Activated naive CD4-positive, alpha-beta T cell treated with anti-CD3 and anti-CD28 coated beads, Interleukin-2, amount 50 U/mL, for 24 hours (primary cell): ENCODE results near the gene POFUT1.
"Not testable (repeated sequence)": the region's sequence is repeated elsewhere in the genome, so short reads cannot be mapped to it uniquely, and the experiment has no call there.

Experiments
- H3K27ac Mint-ChIP-seq: one replicate; pipeline ENCODE4 v1.8.0; 2021; ENCODE audit warnings: mild to moderate bottlenecking, mixed read lengths
- H3K27me3 Mint-ChIP-seq: one replicate; pipeline ENCODE4 v1.8.0; 2021; ENCODE audit warnings: mixed read lengths
- H3K36me3 Mint-ChIP-seq: one replicate; pipeline ENCODE4 v1.8.0; 2021; ENCODE audit warnings: mixed read lengths
- H3K4me1 Mint-ChIP-seq: one replicate; pipeline ENCODE4 v1.8.0; 2021; ENCODE audit warnings: mixed read lengths
- H3K4me3 Mint-ChIP-seq: one replicate; pipeline ENCODE4 v1.8.0; 2021; ENCODE audit warnings: mild to moderate bottlenecking, mixed read lengths
- H3K9me3 Mint-ChIP-seq: one replicate; pipeline ENCODE4 v1.8.0; 2021; ENCODE audit warnings: mixed read lengths

Gene POFUT1

DNA sequence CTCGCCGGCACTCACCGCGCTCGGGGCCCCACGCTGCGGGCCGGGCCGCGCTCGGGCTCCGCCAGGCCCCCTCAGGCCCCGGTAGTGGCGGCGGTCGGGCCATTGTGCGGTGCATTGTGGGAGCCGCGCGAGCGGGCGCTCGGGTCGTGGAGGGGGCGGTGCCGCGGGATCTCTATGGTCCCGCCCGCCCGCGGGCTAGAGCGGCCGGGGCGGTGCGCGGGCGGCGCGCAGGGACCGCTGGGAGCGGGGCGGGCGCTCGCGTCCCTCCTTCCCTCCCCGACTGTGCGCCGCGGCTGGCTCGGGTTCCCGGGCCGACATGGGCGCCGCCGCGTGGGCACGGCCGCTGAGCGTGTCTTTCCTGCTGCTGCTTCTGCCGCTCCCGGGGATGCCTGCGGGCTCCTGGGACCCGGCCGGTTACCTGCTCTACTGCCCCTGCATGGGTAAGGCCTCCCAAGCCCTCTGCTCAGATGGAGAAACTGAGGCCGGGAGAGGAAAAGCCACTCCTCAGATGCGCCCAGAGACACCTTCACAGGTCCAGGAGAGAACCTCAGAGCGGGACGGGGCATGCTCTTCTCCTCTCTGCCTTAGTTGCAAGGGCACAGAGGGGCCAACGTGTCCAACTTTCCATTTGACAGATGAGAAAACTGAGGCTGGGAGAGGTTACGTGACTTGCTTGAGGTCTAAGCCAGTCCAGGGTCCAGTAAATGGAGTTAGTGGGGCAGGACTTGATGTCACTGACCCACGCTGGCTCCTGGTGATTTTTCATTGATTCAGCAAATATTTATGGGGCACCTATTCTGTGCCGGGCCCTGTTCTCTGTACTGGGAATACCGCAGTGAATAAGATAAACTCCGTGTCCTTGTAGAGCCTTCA, at the start of gene POFUT1, which contains the start of gene PLAGL2:
TSS of gene POFUT1 (plus strand) at position 255 of the 873 bp plus-strand sequence. CDS start at position 317, 62 bp downstream.
TSS of gene PLAGL2 (minus strand) at position 118 of the 873 bp plus-strand sequence. CDS start 5,565 bp downstream, outside the sequence.
- H3K27me3 Mint-ChIP-seq: no peaks in the 10 kb centered on the region
- peaks cover 48% of the 10 kb centered on the region for H3K36me3 Mint-ChIP-seq
- peak within 1 kb of the TSS; percentile 100 for H3K4me3 Mint-ChIP-seq
- peaks cover 72% of the 10 kb centered on the region for H3K4me1 Mint-ChIP-seq
- no peaks in the 10 kb centered on the region for H3K9me3 Mint-ChIP-seq
- H3K27ac Mint-ChIP-seq: peak within 1 kb of the TSS; percentile 99

DNA sequence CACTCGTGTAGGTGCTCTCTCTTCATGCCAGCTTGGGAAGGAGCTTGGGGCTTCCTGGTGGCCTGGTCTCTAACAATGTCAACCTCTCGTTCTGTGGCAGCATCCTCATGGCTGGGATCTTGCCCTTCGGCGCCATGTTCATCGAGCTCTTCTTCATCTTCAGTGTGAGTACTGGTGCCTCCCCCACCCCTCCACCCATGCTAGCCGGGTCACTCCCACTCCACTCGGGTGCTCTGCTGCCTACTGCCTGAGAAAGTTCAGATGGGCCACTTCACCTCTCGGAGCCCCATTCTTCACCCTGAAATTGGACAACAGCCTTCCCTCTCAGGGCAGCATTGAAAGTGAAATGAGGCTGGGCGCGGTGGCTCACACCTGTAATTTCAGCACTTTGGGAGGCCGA, 49.3 kb upstream of the POFUT1 start:
- no peaks in the 10 kb centered on the region for H3K9me3 Mint-ChIP-seq
- H3K4me1 Mint-ChIP-seq: peaks cover 3% of the 10 kb centered on the region
- H3K27ac Mint-ChIP-seq: no peak overlapping the region
- H3K27me3 Mint-ChIP-seq: no peaks in the 10 kb centered on the region
- no peak overlapping the region for H3K4me3 Mint-ChIP-seq
- peaks cover 17% of the 10 kb centered on the region for H3K36me3 Mint-ChIP-seq

DNA sequence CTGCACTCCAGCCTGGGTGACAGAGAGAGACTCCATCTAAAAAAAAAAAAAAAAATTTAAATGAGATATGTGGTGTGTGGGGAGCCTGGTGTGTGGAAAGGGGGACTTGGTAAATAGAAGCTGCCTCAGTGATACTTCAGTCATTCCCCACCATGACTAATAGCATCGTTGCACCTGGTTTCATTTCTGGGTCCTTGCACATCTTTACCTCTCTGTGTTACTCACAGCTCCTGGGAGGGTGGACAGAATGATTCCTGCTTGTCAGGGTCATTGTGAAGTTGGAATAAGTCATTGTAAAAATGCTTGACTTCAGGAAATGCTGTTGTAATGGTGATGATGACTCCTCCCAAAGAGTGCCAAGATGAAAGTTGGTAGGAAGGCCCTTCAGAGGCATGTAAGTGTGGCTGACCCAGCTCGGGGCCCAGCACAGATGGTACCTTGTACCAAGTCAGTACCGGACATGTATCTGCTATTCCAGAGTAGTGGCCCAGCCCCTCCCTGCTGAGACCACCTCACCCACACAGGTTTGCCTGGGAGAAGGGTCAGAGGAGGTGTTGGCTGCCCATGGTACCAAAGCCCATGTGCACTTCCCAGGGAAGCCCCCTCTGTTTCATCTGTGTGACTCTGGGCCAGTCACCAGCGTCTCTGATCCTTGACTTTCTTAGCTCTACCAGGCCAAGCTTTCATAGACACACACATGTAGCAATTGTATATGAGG, 48.6 kb upstream of the POFUT1 start:
- Mint-ChIP-seq H3K4me3 (no peak overlapping the region), H3K36me3 (peaks cover 17% of the 10 kb centered on the region), H3K4me1 (peaks cover 3% of the 10 kb centered on the region), H3K27me3 (no peaks in the 10 kb centered on the region), H3K9me3 (no peaks in the 10 kb centered on the region), H3K27ac (no peak overlapping the region)

DNA sequence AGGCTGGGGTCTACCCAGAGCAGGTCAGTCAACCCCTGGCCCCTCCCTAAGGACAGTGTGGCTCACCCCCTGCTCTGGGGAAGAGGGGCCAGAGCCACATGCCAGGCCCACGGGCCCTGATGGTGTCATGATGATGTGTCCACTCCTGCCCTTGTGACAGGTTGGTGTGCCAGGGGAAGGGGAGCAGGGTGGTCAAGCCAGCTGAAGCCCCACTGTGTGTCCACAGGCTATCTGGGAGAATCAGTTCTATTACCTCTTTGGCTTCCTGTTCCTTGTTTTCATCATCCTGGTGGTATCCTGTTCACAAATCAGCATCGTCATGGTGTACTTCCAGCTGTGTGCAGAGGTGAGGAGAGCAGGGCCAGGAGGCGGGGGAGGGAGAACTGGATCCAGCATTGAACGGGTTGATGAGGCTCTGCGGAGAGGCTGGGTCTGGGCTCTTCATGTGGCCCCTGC, 47.9 kb upstream of the POFUT1 start:
- Mint-ChIP-seq H3K4me1 (peaks cover 3% of the 10 kb centered on the region), H3K9me3 (no peaks in the 10 kb centered on the region), H3K36me3 (peaks cover 16% of the 10 kb centered on the region), H3K27me3 (no peaks in the 10 kb centered on the region), H3K27ac (no peak overlapping the region), H3K4me3 (no peak overlapping the region)

DNA sequence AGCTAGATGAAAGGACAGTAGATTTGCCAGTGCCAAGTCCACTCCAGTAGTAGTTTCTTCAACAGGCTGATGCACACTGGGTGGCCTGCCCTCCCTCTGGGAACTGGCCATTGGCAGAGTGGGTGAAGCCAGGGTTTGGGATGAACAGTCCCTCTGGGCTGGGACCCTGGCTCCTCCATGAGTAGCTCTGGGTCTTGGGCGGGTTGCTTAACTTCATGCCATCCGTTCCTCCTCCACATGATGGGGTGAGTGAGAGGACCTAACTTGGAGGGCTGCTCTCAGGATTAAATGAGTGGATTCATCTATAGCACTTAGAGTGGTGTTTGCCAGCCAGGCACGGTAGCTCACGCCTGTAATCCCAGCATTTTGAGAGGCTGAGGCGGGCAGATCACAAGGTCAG, 47.3 kb upstream of the POFUT1 start:
- Mint-ChIP-seq H3K27ac (no peak overlapping the region), H3K9me3 (no peaks in the 10 kb centered on the region), H3K4me3 (no peak overlapping the region), H3K36me3 (peaks cover 13% of the 10 kb centered on the region), H3K27me3 (no peaks in the 10 kb centered on the region), H3K4me1 (no peaks in the 10 kb centered on the region)

DNA sequence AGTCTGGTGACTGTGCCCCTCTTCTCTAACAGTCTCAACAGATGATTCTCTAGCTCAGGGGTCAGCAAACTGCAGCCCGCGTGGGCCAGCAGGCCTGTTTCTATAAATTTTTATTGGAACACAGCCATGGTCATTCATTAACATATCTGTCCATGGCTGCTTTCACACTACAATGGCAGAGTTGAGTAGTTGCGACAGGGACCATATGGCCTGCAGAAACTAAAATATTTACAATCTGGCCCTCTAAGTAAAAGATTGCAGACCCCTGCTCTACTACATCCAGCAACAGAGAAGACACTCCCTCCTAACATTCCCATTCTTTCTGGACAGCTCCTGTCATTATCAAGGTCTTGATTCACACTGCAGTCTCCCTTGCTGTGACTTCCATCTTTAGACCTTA, 45.3 kb upstream of the POFUT1 start:
- H3K27ac Mint-ChIP-seq: no peak overlapping the region
- no peaks in the 10 kb centered on the region for H3K9me3 Mint-ChIP-seq
- no peaks in the 10 kb centered on the region for H3K27me3 Mint-ChIP-seq
- peaks cover 19% of the 10 kb centered on the region for H3K36me3 Mint-ChIP-seq
- H3K4me1 Mint-ChIP-seq: no peaks in the 10 kb centered on the region
- no peak overlapping the region for H3K4me3 Mint-ChIP-seq

DNA sequence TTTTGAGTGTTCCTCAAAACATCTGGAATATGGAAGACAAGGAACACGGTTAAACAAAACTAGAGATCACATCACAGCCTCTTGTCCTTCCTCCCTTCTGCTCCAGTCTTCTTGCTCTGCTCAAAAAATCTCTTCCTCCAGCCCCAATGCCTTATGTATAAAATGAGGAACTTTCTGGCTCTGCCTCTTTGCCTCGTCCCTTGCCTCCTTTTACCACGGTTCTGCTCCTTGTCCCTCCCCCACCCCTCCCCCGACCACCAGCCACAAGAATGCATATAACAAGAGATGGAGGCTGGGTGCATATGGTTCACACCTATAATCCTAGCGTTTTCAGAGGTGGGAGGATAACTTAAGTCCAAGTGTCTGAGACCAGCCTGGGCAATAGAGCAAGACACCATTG, 43.7 kb upstream of the POFUT1 start:
- H3K4me1 Mint-ChIP-seq: no peaks in the 10 kb centered on the region

DNA sequence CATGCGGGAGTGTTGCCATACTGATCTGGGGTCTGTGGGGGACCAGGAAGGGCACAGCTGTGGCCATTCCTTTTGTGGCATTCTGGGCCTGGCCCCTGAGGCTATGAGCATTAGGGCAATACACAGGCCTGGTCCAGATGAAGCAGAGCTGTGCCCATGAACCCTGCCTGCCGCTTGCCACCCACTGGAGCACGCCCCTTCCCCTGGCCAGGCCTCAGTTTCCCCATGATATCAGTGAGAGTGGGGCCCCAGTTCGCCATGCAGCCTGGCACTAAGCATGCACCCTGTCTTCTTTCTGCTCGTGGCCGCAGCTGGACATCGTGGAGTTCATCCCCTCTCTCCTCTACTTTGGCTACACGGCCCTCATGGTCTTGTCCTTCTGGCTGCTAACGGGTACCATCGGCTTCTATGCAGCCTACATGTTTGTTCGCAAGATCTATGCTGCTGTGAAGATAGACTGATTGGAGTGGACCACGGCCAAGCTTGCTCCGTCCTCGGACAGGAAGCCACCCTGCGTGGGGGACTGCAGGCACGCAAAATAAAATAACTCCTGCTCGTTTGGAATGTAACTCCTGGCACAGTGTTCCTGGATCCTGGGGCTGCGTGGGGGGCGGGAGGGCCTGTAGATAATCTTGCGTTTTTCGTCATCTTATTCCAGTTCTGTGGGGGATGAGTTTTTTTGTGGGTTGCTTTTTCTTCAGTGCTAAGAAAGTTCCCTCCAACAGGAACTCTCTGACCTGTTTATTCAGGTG, 42.5 kb upstream of the POFUT1 start:
- H3K36me3 Mint-ChIP-seq: peaks cover 17% of the 10 kb centered on the region
- no peak overlapping the region for H3K27ac Mint-ChIP-seq
- H3K9me3 Mint-ChIP-seq: no peaks in the 10 kb centered on the region

More for the DNA sequence above, 43.7 kb upstream of the POFUT1 start:
- Mint-ChIP-seq H3K4me3 (no peak overlapping the region), H3K27ac (no peak overlapping the region), H3K9me3 (no peaks in the 10 kb centered on the region), H3K27me3 (no peaks in the 10 kb centered on the region), H3K36me3 (peaks cover 17% of the 10 kb centered on the region)

DNA sequence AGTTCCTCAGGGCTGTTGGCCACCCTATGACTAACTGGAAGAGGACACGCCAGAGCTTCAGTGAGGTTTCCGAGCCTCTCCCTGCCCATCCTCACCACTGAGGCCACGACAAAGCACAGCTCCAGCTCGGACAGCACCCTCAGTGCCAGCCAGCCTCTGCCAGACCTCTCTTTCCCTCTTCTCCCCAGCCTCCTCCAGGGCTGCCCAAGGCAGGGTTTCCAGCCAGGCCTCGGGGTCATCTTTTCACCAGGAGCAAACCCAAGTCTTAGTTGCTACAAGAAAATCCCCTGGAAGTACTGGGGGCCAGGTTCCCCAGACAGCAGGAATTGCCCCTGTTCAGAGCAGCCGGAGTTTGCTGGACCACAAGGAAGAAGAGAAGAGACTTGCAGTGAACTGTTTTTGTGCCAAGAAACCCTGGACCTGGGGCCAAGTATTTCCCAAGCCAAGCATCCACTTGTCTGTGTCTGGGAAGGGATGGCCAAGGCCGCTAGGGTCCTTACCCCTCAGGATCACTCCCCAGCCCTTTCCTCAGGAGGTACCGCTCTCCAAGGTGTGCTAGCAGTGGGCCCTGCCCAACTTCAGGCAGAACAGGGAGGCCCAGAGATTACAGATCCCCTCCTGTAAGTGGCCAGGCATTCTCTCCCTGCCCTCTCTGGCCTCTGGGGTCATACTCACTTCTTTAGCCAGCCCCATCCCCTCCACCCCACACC, 41.7 kb upstream of the POFUT1 start:
- no peaks in the 10 kb centered on the region for H3K4me1 Mint-ChIP-seq
- H3K27ac Mint-ChIP-seq: no peak overlapping the region
- no peaks in the 10 kb centered on the region for H3K9me3 Mint-ChIP-seq
- H3K27me3 Mint-ChIP-seq: no peaks in the 10 kb centered on the region
- H3K36me3 Mint-ChIP-seq: peaks cover 16% of the 10 kb centered on the region
- no peak overlapping the region for H3K4me3 Mint-ChIP-seq

More for the DNA sequence above, 42.5 kb upstream of the POFUT1 start:
- H3K4me3 Mint-ChIP-seq: no peak overlapping the region
- no peaks in the 10 kb centered on the region for H3K27me3 Mint-ChIP-seq
- H3K4me1 Mint-ChIP-seq: no peaks in the 10 kb centered on the region

DNA sequence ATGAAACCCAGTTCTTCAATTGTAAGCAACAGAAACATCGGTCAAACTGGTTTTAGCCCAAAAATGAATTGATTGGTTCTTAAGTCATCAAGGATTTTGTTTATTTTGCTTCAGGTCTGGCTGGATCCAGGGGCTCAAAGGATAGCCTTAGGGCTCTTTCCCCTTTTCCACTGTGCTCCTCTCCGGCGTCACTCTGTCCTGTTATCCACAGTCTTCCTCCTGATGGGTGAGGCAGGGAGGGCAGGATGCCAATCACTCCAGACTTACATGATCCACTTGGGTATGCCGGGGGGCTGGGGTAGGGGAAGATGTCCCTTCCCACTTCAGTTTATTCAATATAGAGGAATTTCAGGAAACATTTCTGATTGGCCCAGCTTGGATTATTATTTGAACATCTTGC, 40.1 kb upstream of the POFUT1 start:
- no peak overlapping the region for H3K4me3 Mint-ChIP-seq
- peak overlapping the region; percentile 68 for H3K27ac Mint-ChIP-seq
- H3K4me1 Mint-ChIP-seq: no peaks in the 10 kb centered on the region
- no peaks in the 10 kb centered on the region for H3K9me3 Mint-ChIP-seq
- H3K27me3 Mint-ChIP-seq: no peaks in the 10 kb centered on the region
- peaks cover 9% of the 10 kb centered on the region for H3K36me3 Mint-ChIP-seq

DNA sequence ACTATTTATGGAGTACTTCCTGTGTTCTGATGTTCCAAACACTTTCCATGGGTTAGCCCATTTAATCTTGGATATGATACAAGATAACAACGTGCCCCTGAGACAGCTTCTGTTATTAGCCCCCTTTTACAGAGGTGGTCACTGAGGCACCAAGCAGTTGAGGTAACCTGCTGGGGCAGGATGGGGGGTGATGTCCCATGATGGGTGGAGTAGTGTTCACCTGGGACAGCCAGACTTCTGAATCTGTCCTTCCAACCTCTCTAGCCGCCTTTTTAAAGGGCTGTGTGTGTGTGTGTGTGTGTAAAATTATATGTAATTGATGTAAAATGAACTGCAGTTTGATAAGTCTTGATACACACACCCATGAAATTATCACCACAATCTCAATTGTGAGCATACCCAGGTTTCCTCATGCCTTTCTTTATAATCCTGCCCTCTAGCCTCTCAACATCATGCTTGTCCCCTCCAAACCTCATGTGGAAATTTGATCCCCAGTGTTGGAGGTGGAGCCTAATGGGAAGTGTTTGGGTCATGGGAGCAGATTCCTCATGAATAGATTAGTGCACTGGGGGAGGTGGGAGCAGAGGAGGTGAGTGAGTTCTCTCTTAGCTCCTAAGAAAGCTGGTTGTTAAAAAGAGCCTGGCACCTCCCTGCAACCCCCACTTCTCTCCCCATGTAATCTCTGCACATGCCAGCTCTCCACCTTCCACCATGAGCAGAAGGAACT, 39.3 kb upstream of the POFUT1 start:
- Mint-ChIP-seq H3K27ac (no peak overlapping the region), H3K36me3 (peaks cover 9% of the 10 kb centered on the region), H3K9me3 (no peaks in the 10 kb centered on the region), H3K4me3 (no peak overlapping the region), H3K4me1 (no peaks in the 10 kb centered on the region), H3K27me3 (no peaks in the 10 kb centered on the region)

DNA sequence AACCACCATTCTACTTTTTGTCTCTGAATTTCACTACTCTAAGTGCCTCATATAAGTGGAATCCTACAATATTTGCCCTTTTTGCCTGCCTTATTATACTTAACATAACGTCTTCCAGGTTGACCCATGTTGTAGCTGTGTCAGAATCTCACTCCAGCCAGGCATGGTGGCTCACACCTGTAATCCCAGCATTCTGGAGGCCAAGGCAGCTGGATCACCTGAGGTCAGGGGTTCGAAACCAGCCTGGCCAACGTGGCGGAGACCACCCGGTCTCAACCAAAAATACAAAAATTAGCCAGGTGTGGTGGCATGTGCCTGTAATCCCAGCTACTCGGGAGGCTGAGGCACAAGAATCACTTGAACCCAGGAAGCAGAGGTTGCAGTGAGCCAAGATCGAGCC, 30.0 kb upstream of the POFUT1 start:
- H3K4me3 Mint-ChIP-seq, H3K9me3 Mint-ChIP-seq, H3K27me3 Mint-ChIP-seq: not testable (repeated sequence)

DNA sequence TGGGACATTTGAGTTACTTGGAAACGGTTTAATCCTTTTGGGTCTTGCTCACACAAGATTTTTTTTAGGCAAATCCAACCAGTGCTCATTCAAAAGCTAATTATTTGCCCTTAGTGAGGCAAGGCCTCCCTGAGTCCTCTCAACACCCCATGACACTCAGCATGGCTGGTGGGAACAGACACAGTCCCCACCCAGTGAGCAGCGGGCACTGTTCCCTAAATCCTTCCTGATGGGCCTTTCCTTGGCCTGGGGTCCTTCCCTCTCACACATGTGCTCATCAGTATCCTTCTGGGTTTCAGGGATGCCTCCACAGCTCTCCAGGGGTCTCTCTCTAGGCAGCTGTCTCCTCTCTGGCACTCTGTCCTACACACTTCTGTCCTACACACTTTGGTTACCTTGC, 28.2 kb upstream of the POFUT1 start:
- H3K27me3 Mint-ChIP-seq: no peaks in the 10 kb centered on the region
- no peak overlapping the region for H3K27ac Mint-ChIP-seq
- H3K4me1 Mint-ChIP-seq: no peaks in the 10 kb centered on the region
- peaks cover 1% of the 10 kb centered on the region for H3K36me3 Mint-ChIP-seq
- H3K4me3 Mint-ChIP-seq: no peak overlapping the region
- H3K9me3 Mint-ChIP-seq: no peaks in the 10 kb centered on the region

More for the DNA sequence above, 30.0 kb upstream of the POFUT1 start:
- not testable (repeated sequence) for H3K4me1 Mint-ChIP-seq, H3K36me3 Mint-ChIP-seq
- H3K27ac Mint-ChIP-seq: peak overlapping the region; percentile 2

DNA sequence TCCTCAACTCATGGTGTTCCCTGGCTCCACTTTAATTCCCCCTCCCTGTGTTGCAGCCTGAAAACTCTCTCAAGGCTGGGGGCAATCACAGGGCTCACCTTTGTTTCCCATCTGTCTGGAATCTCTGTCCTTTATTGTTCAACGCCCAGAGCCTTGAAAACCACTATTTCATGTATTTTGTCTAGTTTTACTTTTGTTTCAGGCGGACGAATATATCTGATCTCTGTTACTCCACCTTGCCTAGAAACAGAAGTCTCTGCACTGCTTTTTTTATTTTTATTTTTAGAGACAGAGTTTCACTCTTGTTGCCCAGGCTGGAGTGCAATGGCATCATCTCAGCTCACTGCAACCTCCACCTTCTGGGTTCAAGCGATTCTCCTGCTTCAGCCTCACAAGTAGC, 27.7 kb upstream of the POFUT1 start:
- Mint-ChIP-seq H3K27ac (no peak overlapping the region), H3K36me3 (peaks cover 3% of the 10 kb centered on the region), H3K27me3 (no peaks in the 10 kb centered on the region), H3K9me3 (no peaks in the 10 kb centered on the region), H3K4me1 (no peaks in the 10 kb centered on the region), H3K4me3 (no peak overlapping the region)
